Uterus (tissue), 4 donors: Measurements from ENCODE around the gene TMEM119. TPM values are rescaled to one million over a fixed set of nuclear protein-coding genes. Genes with fewer than 3 reads are reported as not detected.

Experiments
- DNase-seq, 2 donors: peaks; one replicate each; pipeline ENCODE4 v3.0.0-alpha.2; 2019 to 2020
- H3K27ac ChIP-seq, 2 donors: fragments of 200-600 bp; sonication (generic); 1 replicate in 1 of 2; 2 replicates in 1 of 2; pipeline ENCODE4 v1.5.1; 2016 to 2018
- H3K27me3 ChIP-seq, 2 donors: fragments of 200-600 bp; sonication (generic); one replicate each; pipeline ENCODE4 v1.5.1; 2018 to 2019; ENCODE audit warnings: control low read depth in 1 of 2
- H3K36me3 ChIP-seq, 2 donors: fragments of 200-600 bp; sonication (generic); one replicate each; pipeline ENCODE4 v1.5.1; 2019; ENCODE audit warnings: control low read depth in 1 of 2
- H3K4me1 ChIP-seq, 2 donors: fragments of 200-600 bp; sonication (generic); one replicate each; pipeline ENCODE4 v1.5.1; 2018 to 2019; ENCODE audit warnings: control low read depth in 1 of 2
- H3K4me3 ChIP-seq, 2 donors: fragments of 200-600 bp; sonication (generic); 1 replicate in 1 of 2; 2 replicates in 1 of 2; pipeline ENCODE4 v1.5.1; 2018 to 2019; ENCODE audit warnings: mild to moderate bottlenecking in 1 of 2
- H3K9me3 ChIP-seq, 2 donors: fragments of 200-600 bp; sonication (generic); one replicate each; pipeline ENCODE4 v1.5.1; 2019; ENCODE audit warnings: control low read depth in 1 of 2
- POLR2A ChIP-seq, 2 donors: fragments of 450-650 bp; IDR thresholded peaks; one replicate each; pipeline ENCODE4 v1.6.1; 2016; ENCODE audit warnings: antibody characterized with exemption in 2 of 2, mild to moderate bottlenecking in 1 of 2, moderate library complexity in 1 of 2
- intact Hi-C: fragments of 100-400 bp; cut with DNase I; formaldehyde crosslinking; loops from one replicate; pipeline ENCODE4 v1.15.1; 2023; ENCODE audit warnings: low total_unique reads
- total RNA-seq, 4 donors: library from RNA; depleted of rRNA in 3 of 4; stranded (reverse); fragments of >200 nt in 3 of 4; gene quantifications; one replicate each; pipeline versions ENCODE4 v1.1.0 to v1.2.4, GENCODE V29; 2014 to 2023
- TF ChIP-seq, protein P1 (sequence below), 4 experiments: fragments of 200-600 bp in 2 of 4; fragments of 450-650 bp in 2 of 4; sonication (generic) in 2 of 4; IDR thresholded peaks; one replicate each; pipeline ENCODE4 v1.5.1; 2016 to 2019; ENCODE audit warnings: antibody characterized with exemption in 4 of 4, mild to moderate bottlenecking in 2 of 4, moderate library complexity in 1 of 4
- donor health status: DM: yes; HTN: yes; CAD: no.

The TMEM119 gene
- total RNA-seq, 4 donors from 2014 or later, result 9.1 to 102 (median 12.4) TPM

GRCh38 chr12:108599541-108599940, 1.7 kb upstream of the TMEM119 start:
- Histone ChIP-seq H3K27ac (no peak overlapping the region), H3K4me1 (no peaks in the 10 kb centered on the region), H3K27me3 (no peaks in the 10 kb centered on the region), H3K9me3 (no peaks in the 10 kb centered on the region), H3K4me3 (no peak overlapping the region), H3K36me3 (no peaks in the 10 kb centered on the region)
- intact Hi-C loops, result no loop called here
- no peak for DNase-seq
- TF ChIP-seq POLR2A (IDR thresholded peaks at IDR 0.05), result no peak

DNA sequence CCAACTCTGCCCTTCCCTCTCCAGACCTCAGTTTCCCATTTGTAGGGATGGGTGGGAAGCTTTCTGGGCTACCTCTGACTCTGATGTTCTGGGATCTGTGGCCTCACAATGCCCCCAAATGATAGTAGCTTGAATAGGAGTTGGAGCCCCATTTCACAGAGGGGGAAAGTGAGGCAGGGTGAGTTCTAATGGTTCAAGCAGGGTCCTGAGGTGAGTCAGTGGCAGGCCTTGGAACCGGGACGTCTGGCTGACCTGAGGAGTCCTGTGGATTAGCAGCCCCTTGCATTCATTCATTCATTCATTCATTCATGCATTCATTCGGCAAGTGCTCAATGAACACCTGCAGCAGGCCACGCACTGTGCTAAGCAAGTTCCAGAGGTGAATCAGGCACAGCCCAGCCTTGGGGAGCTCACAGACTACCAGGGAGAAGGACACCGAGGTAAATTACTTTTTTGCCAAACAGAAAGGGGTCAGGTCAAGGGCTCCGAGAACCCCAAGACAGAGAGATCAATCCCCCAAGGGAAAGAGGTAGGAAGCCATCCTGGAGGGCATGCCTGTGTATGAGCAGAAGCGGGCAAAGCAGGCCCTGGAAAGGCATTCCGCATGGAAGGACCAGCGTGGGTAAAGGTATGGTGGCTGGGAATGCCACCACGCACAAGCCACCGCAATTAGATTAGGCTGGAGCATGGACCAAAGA, 818 bp upstream of the TMEM119 start:
- no peak for DNase-seq
- H3K4me1 ChIP-seq, result no peaks in the 10 kb centered on the region
- H3K27ac ChIP-seq, result peak overlapping the region; percentile 55 to 67
- TF ChIP-seq POLR2A (IDR thresholded peaks at IDR 0.05), result no peak
- TF ChIP-seq, protein P1, sequence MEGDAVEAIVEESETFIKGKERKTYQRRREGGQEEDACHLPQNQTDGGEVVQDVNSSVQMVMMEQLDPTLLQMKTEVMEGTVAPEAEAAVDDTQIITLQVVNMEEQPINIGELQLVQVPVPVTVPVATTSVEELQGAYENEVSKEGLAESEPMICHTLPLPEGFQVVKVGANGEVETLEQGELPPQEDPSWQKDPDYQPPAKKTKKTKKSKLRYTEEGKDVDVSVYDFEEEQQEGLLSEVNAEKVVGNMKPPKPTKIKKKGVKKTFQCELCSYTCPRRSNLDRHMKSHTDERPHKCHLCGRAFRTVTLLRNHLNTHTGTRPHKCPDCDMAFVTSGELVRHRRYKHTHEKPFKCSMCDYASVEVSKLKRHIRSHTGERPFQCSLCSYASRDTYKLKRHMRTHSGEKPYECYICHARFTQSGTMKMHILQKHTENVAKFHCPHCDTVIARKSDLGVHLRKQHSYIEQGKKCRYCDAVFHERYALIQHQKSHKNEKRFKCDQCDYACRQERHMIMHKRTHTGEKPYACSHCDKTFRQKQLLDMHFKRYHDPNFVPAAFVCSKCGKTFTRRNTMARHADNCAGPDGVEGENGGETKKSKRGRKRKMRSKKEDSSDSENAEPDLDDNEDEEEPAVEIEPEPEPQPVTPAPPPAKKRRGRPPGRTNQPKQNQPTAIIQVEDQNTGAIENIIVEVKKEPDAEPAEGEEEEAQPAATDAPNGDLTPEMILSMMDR (IDR thresholded peaks at IDR 0.05), result no peak
- H3K27me3 ChIP-seq, result no peaks in the 10 kb centered on the region
- no peaks in the 10 kb centered on the region for H3K36me3 ChIP-seq
- no peak overlapping the region for H3K4me3 ChIP-seq
- intact Hi-C loops, result no loop called here
- no peaks in the 10 kb centered on the region for H3K9me3 ChIP-seq

GRCh38 chr12:108596854-108597558, 878 bp downstream of the TMEM119 start:
- Histone ChIP-seq H3K36me3 (no peaks in the 10 kb centered on the region), H3K4me3 (peak overlapping the region; percentile 9 to 28), H3K9me3 (no peaks in the 10 kb centered on the region), H3K27ac (peak overlapping the region; percentile 55 to 67), H3K4me1 (no peaks in the 10 kb centered on the region), H3K27me3 (no peaks in the 10 kb centered on the region)
- DNase-seq, result no peak
- TF ChIP-seq POLR2A (IDR thresholded peaks at IDR 0.05), result no peak
- TF ChIP-seq, protein P1 (IDR thresholded peaks at IDR 0.05), result no peak
- intact Hi-C loops, result no loop called here

DNA sequence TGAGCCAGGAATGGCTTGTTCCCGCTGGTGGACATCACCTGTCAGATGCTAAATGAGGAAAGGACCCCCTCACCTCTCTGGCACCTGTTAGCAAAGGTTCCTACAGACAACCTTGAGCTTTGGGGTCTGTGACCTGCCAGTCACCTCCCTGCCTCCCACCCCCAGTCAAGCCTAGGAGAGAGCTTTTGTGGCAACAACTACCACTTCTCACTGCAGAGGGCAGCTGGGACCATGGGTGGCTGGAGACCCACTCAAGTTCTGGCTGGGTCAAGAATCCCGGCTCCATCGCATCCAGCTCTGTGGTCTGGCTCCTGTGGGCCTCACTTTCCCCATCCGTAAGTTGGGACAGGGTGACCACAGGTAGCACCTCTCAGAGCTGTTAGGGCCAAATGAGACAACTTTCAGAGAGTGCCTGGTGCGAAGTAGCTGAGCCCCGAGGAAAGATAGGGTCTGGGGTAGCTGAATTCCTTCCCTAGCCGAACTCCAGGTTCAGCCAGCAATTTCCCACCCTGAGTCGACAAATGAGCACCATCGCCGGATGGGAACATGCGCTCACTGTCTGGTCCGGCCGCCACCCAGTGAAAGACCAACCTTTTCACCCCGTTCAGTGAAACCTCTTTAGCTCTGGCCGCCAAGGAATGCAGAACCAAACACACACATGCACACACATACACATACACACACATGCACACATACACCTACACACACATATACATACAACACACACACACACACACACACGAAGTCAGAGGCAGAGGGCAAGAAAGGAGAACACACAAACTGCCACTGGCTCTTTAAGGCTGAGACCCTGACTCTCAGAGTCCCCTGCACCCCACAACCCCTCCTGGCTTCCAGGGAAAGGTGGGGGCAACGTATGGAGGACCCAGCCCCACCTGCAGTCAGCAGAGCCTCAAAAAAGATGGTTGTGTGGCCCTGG, 1.9 kb downstream of the TMEM119 start:
- DNase-seq, result no peak
- H3K36me3 ChIP-seq, result no peaks in the 10 kb centered on the region
- H3K27ac ChIP-seq, result peak overlapping the region; percentile 38 to 55
- intact Hi-C loops, result no loop called here
- H3K4me1 ChIP-seq, result no peaks in the 10 kb centered on the region
- no peaks in the 10 kb centered on the region for H3K27me3 ChIP-seq
- H3K9me3 ChIP-seq, result no peaks in the 10 kb centered on the region
- H3K4me3 ChIP-seq, result no peak overlapping the region
- TF ChIP-seq, protein P1 (IDR thresholded peaks at IDR 0.05), result no peak
- TF ChIP-seq POLR2A (IDR thresholded peaks at IDR 0.05), result no peak

DNA sequence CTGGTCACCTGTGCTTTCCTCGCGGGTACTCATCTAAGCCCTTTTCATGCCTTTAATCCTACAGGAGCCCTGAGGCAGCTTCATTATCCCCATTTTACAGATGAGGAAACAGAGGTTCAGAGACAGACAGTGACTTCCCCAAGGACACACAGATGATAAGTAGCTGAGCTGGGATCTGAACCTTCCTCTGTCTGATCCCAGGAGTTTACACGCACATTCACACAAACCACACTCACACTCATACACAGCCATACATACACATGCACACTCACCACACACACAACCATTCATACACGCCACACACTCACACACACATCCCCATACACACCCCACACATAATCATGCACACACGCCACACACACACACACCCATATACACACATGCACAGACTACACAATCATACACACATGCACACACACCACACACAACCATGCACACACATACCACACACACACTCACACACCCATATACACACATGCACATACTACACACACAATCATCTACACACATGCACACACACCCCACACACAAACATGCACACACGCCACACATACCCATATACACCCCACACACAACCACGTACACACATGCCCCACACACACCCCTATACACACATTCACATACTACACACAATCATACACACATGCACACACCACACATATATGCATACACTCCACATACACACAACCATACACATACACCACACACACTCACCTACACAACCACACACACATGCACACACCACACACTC, 2.7 kb downstream of the TMEM119 start:
- Histone ChIP-seq H3K9me3 (no peaks in the 10 kb centered on the region), H3K36me3 (no peaks in the 10 kb centered on the region), H3K27ac (no peak overlapping the region), H3K27me3 (no peaks in the 10 kb centered on the region), H3K4me3 (no peak overlapping the region), H3K4me1 (no peaks in the 10 kb centered on the region)
- no peak for DNase-seq
- intact Hi-C loops, result no loop called here
- TF ChIP-seq, protein P1 (IDR thresholded peaks at IDR 0.05), result no peak
- TF ChIP-seq POLR2A (IDR thresholded peaks at IDR 0.05), result no peak
